Stimulated activated CD8-positive, alpha-beta memory T cell treated with anti-CD3 and anti-CD28 coated beads, Interleukin-2, amount 100 ng/mL, for 1 hour (primary cell): ENCODE measurements around the gene SLC29A1.
A peak's percentile ranks its signal among the peaks of the same experiment; 100 is the strongest.

Experiments
- DNase-seq, 2 donors: peaks; one replicate each; pipeline ENCODE4 v3.0.0-alpha.2; 2020; ENCODE audit warnings: low read depth in 2 of 2

SLC29A1 gene

DNA sequence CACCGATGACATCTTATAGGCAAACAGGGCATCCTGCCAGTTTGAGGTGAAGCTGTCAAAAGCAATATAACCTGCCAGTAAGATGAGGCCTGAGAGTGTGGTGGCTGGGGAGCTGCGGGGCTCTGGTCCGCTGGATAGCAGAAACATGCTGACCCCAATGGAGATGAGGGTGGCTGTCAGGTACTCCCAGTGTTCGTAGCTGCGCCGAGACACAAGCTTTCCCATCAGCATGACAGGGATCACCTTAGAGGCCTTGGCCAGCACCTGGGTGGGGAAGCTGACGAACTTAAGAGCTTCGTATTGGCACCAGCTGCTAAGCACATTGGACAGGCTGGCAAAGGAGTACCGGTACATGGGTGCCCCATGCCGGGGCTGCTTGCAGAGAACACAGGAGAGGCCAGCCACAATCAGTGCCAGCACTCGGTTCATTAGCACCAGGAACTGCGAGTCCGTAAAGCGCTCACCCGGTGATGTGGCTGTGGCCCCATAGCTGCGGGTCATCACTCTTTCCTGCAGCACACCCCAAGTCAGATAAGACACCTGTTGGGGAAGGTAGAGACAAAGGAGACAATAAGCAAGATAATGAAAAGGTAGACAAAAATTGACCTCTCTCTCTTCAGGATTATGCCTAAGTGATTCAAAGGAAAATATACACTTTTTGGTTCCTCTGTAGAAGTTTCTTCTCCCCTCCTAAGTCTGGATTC lies 31.9 kb downstream of the SLC29A1 start:
- no peak for DNase-seq

DNA sequence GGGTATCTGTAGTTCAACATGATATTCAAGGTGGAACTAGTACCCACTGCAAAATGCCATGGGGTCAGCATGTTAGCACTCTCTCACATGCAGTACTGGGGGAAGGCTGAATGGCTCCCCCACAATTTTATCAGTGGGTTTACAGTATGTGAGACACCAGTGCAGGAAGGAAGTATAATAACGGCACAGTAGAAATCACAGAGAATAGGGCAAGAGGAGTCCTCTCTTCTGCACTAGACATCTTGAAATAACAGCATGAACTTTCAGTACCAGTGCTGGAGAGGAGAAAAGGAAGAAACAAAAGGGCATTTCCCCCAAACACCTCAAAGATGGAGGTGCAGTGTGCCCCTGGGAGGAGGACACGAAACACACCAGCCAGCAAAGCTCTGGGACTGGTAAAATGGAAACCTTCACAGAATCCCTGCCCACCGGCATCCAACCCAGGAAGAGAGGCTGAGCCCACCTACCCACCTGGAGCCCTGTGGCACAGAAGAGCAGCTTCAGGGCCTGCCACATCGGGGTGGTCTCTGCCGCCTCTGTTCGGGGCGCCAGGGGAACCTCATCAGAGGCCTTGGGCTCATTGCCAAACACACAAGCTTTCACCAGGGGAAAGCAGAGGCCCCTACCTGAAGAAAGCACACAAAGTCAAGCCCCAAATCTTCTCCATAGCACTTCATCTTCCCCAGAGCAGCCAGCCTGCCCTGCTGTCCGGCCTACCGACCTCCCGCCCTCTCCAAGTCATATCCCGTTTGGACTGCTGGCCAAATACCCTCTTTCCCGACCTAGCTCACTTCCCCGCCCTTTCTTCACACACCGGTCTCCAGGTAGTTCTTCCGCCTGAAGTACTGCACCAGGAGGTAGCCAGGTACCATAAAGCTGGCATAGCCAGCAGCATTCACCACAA lies 32.7 kb downstream of the SLC29A1 start:
- DNase-seq, result no peak

DNA sequence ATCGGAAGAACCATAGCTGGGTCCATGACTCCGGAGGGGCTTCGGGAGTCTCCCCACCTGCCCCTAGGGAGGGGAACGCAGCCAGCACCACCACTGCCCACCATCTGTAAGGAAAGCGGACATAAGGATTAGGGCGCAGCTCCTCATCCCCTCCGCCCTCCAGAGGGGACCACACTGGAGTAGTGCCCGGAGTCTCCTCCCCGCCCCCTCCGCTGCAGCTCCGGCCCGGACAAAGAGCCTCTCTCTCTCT lies 33.3 kb downstream of the SLC29A1 start:
- DNase-seq, result no peak

DNA sequence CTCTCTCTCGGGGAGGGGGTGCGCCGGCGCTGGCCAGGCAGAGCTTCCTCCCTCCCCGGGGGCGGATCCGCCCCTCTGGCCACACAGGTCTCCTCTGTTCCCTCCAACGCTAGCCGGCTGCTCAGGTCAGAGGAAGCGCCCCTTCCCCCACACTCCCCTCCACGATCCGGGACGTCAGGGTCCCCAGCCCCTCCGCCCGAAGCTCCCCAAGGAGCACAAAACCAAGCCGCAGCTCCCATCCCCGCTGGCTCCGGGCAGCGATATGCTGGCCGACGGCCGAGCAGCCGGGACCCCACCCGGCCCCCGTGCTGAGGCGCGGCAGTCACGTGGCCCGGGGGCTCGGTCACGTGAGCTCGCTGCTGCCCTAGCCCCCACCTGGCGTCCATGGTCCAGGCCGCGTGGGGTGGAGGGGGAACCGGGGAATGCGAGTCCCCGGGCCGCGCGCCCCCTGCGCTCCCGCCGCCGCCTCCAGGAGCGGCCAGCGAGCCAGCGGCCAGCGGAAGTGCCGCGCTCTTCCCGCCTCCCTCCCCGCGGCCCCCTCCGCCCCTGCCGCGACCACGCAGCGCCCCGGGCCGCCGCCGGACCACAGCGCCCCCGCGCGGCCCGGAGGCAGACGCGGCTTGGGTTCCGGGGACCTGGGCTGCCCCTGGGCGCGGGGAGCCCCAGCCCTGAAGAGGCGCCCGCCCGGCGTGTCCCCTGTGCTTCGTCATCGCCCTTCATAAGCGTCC lies 33.8 kb downstream of the SLC29A1 start, which contains the start of gene SLC35B2:
SLC35B2 (minus strand) TSS at position 504 of the 728 bp plus-strand sequence; CDS start at position 386, 118 bp downstream.
- DNase-seq, result no peak

DNA sequence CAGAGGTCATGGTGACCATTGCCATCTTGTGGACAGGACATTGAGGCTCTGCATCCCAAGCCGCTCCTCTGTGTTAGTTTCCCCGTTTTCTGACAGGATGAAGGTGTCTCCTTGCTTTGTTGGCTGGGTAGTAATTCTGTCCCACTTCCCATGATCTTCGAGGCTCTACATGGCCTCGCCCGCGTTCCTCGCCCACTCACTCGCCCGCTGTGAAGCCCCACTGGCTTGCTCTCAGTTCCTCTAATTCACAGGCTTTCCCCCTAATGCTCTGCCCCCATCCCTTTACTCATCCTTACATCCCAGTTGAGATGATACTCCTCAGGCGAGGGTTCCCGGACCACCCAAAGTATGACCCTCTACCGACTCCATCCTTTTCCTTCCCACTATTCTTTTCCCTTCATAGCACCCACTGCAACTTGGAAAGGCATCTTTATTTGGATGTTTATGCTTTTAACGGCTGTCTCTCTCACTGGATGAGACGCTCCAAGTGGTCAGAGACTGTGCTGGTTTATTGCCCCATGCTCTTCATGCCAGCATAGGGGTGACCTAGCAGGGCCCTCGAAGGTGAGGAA lies 34.4 kb downstream of the SLC29A1 start:
- no peak for DNase-seq

DNA sequence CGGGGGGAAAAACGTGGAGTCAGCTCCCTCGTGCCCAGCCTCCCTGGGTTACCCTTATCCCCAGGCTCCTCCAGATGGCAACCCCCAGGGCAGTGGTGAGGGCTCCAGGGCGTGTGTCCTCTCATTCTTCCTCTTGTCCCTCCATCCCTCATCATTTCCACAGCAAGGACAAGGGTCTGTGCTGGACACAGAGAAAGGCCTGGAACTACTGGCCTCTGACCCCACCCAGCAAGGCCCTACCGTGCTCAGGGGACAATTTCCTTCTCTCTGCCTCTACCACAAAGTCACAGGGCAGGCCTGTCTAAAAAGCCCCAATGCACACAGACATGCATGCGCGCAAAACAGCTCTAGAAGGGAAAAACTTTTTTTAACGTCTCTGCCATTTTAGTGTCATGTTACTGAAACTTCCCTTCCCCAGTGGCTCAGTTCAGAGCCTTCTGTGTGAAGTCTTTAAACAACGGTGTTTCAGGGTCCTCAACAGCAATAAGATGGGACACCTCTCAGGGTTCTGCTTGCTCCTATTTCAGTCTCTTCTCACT lies 35.0 kb downstream of the SLC29A1 start:
- no peak for DNase-seq

DNA sequence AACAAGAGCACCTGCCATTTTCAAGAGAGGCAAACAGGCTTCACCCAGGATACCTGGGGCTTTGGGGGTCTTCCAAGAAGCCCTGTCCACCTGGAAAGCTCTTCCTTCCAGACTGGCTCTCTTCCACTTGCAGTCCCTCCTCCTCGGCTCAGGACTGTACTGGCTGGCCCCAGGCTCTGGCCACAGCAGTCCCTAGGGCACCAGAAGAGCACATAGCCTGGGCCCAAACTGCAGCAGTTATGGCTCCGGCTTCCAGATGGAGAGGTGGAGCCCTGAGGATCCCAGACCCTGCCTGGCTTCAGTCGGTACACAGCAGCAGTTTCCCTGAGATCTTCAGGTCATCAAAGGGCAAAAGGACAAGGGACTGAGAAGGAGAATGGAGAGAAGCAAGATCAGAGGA lies 35.5 kb downstream of the SLC29A1 start:
- DNase-seq, result no peak

DNA sequence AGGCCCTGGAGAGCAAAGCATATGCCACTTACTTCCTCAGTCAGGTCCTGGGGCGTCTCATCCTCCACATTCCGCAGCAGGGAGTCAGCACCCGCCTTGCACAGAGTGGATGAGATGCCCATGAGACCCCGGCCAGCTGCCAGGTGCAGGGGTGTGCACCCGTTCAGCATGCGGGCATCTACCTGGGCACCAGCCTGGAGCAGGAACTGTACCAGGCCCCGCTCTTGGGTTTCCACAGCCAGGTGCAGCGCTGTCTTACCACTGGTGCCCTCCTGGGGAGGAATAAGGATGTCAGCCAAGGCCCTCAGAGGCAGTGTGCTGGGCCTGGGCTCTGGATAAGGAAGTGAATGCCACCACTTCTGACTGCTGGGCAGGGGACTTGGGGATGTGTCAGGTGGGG lies 36.6 kb downstream of the SLC29A1 start:
- no peak for DNase-seq

DNA sequence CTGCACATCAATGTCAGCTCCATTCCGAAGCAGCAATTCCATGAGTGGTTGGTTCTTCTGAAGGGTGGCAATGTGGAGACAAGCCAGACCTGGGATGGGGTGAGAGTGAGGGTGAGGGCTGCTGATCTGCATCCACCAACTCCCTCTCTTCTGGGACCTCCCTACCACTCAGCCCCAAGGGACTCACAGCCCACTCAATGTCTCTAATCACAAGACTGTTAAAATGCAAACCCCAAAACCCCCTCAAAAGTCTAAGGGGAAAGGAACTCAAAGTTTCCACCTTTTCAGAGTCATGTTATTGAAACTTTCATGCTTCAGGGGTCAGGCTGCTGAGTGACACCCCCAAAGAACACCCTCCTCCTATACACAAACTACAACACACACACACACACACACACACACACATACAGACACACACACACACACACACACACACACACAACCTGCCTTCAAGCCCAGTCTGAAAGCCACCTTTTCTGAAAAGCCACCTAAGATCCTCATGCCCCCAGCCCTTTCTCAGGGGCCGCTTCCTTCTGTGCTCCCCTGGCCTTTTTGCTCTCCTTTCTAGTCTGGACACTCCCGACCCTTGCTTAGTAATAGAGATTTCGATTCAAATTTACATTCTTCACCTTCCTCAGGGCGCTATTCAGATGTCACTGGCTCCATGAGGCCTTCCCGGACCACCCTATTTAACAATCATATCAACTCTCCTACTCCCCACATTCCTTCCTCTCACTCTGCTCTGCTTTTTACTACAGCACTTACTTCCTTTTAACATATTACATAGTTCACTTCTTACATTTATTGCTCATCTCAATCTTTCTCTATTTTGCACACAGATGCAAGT lies 37.3 kb downstream of the SLC29A1 start:
- no peak for DNase-seq

DNA sequence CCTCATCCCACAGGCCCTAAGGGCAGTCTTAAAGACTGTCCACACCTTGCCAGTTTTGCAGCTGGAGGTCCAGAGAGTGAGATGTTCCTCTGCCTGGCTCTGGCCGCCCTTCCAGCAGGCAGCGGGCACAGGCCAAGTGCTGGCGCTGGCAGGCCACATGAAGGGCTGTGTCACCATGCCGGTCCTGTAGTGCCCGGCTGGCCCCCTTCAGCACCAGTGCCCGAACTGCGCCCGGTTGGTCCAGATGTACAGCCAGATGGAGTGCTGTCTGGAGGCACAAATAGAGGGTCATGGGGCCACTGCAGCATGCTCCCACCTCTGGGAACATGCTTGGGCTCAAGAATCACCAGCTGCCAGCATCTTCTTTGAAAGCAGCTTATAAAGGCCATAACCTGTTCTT lies 38.2 kb downstream of the SLC29A1 start:
- DNase-seq, result no peak

DNA sequence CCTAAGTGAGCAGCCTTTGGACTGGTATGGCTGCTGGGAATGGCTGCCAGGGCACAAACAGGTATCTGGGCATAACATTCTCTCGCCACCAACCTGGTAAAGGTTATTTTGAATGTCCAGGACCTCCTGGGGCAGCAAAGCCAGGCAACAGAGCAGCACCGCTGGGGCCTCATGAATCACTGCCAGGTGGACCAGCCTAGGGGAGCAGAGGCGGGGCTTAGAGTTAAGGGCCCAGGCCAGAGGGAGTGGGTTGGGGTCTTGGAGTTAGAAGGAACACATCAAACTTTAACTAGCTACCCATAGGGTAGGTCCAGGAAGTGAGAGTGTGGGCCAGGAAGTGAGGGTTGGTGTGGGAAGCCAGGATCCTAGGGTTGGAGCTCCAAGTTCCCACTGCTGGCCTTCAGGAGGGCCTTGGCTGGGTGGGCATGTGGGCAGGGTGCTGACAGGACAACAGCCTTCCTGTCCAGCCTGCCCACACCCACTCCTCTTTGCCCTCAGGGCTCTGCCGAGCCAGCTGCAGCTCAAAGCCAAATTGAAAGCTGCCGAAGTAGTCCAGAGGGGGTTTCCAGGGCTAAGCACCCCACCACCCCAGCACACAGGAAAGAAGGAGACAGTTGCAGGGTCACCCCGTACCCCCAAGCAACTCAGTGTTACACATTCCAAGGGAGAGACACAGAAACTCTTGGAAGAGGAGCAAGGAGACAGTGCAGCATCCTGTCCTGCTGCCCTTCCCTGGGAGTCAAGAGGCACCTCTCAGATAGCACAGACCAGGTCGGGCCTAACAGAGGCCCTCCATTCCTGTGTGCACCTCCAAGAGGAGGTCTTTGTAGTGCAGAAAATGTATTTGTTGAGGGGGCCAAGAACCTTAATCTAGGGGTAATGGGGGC lies 39.3 kb downstream of the SLC29A1 start:
- no peak for DNase-seq

DNA sequence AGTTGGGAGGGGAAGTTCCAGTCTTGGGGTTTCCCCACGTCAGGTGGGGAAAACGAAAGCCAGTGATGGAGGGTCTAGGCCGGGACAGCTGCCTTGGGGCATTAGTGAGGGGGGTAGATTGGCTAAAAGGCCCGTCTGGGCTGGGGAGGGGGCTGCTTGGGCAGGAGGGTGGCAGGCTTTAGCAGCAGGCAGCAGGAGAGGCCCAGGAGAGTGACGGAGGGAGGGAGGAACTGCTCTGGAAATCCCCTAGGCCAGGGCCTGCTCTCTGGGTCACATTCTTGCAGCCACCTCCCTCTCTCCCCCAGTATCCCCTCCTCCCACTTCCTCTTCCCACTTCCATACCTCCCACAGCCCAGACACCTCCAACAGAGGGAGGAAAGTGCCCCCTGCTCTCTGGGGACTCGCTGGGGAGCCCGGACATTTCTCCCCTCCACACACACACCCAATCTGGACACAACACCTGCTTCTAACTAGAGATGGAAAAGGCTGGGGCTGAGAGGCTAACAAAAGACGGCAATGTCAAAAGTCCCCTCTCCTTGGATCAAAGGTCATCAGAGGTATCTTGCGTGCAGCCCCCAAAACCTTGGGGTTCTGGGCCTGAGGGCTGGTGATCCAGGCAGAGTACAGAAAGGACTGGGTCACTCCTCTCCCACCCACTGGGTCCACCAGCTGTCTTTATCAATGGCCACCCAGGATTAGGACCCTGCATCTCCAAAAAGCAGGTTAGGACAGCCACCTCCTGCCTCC lies 40.1 kb downstream of the SLC29A1 start:
- DNase-seq, result no peak

DNA sequence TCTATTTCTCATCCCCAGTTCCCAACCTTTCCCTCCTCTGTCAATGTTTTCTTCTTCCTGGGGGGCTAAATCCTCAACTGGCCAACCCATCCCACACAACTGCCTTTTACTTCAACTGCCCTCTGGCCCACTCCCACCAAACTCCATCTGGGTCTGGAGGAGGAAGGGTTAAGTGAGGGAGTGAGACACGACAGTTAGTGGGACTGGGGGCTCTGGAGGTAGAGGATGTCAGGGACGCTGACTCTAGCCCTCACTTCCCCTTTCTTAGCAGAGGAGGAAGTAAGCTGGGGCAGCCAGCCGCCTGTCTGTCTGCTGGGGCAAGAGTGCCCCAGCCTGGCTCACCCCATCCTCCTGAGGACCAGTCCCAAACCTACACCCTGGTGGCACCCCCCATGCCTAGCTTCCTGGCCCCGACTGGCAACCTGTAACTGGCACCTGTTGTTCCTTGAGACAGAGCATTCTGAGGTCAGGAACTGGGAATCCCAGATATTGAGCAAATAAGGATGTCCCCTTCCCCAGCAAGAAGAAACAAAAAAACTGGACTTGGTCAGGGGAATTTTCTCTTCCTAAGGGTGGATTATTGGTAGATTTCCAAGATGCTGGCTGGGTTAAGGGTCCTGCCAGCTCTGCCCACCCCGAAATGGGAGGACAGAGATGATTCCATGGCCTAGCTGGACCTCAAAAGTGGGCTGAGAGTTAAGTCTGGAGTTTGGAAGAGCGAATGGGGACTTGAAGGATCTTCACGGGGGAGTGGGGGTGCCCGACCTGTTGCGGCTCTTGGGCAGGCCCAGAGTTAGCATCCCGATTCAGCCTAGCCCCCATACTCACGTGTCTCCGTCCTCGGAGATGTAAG lies 41.0 kb downstream of the SLC29A1 start:
- DNase-seq, result no peak

DNA sequence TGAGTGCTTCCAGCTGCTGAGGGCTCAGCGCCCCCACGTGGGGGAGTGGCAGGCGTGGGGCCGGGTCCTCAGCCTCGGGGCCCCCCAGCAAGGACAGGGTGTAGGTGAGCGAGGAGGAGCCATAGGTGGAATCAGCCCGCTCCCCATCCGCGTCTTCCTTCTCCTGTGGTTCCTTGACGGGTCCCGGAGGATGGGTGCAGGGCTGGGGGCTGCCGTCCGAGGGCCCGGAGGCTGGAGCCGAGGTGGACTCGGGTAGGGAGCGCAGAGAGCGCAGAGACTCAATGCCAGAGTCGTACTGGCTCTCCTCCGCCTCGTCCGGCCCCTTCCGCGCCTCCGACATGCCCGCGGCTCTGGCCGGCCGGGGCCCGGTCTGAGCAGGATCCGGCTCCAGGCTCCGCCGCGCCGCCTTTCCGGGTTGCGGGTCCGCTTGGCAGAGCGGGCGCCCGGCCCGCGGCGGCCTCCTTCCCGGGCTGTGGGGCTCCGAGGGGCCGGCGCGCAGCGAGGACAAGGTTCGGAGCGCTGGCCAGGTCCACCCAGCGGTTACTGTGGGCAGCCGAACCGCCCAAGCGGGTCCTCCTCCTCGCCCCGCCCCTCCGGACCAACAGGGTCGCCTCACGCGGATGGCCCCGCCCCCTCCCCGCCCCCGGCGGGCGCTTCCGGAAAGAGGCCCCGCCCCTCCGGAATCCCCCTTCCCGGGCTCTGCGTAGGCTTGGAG lies 41.8 kb downstream of the SLC29A1 start, which contains the start of gene NFKBIE:
NFKBIE (minus strand) TSS at position 545 of the 715 bp plus-strand sequence; CDS start at position 340, 205 bp downstream.
- DNase-seq, result peak; percentile 92 to 95

DNA sequence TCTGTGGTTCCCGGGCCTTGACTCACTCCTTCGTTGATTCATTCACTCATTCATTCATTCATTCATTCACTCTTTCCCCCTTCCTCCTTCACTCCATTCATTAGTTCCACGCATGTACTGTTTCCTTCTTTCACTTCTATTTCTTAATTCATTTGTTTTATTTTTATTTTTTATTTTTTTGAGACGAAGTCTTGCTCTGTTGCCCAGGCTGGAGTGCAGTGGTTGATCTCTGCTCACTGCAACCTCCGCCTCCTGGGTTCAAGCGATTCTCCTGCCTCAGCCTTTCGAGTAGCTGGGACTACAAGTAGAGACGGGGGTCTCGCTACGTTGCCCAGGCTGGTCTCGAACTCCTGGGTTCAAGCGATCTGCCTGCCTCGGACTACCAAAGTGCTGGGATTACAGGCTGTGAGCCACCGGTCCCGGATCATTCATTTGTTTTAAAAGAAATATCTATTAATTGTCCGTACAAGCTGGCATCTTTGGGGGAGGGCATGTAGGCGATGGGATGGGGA lies 42.4 kb downstream of the SLC29A1 start:
- DNase-seq, result no peak

DNA sequence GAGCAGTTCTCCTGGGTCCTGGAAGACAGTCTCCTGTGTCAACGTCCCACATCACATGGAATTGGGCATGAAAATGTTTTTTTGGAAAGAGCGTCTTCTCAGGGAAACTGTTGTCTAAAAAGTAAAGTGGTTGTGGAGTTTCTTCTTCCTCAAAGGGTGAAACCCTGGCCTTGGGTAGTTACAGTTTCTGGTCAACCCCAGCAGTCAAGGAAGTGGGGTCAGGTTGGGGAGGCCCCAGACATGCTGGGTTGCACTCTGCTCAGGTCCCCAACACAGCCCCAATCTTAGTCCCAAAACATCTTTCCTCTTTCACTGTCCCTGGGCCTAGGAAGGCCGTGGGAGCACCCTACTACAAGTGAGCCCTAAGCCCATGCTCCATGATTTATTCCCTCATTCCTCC lies 43.0 kb downstream of the SLC29A1 start:
- DNase-seq, result no peak

DNA sequence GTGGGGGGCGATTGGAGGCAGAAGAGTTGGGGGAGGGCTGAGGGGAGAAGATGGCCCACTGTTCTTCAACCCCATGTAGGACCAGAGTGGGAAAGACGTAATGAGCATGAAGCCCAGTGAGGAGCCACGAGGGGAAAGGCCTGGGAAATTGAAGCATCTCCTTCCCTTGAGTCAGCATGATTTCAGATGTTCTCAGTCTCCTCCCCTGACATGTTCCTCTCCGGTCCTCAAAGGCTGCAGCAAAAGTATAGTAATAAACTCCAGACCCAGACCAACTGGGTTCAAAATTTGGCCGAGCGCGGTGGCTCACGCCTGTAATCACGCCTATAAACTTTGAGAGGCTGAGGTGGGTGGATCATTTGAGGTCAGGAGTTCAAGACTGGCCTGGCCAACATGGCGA lies 43.9 kb downstream of the SLC29A1 start:
- no peak for DNase-seq
